ENCODE results near the gene LMCD1. TPM values are rescaled to one million over a fixed set of nuclear protein-coding genes. Genes with fewer than 3 reads are reported as not detected.

LMCD1 gene
- total and polyA plus RNA-seq, 2 of the 8 experiments (the other 6 are each of a cell fraction or from before 2014, with no cell fraction given), result 12.3 to 26.5 TPM

DNA sequence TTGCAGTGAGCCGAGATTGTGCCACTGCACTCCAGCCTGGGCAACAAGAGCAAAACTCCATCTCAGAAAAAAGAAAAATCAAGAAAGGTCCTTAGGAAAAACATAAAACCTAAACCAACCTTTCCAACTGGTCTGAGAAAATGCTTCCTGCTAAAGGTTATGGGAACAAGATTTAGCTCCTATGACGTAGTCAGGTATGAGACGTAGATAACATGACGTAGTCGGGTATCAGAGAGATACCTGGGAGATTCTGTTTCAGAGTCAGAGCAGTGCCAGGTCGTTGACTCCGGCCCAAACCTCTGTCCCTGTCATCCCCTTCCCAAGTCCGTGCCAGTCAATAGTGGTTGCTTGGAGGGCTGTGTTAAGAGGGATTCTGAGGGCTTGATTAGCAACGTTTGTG is 39.9 kb downstream of the LMCD1 start:
- H2BK5ac ChIP-seq (ENCODE audit: low read depth, low read length), result no peak overlapping the region
- H3K9ac ChIP-seq (replicated peaks in 1 of 4; ENCODE audit: extremely low read depth in 1 of 4, low read depth in 3 of 4, low read length in 3 of 4), result no peak overlapping the region
- H3K4me2 ChIP-seq (ENCODE audit: insufficient read depth in 1 of 2, low read depth in 2 of 2, low read length in 2 of 2), result no peak overlapping the region
- FAIRE-seq (no peak), DNase-seq (ENCODE audit: low read depth in 1 of 2, low spot score in 2 of 2) (no peak)
- H2BK15ac ChIP-seq (ENCODE audit: low read length), result no peak overlapping the region
- no peak overlapping the region for H3K4ac ChIP-seq (replicated peaks; ENCODE audit: insufficient read length, low read depth, low read length)
- H4K8ac ChIP-seq (ENCODE audit: extremely low read depth, insufficient read depth, low read length), result no peak overlapping the region
- ChIA-PET POLR2A (ENCODE audit: partially characterized antibody) (no interaction called here), CTCF (ENCODE audit: partially characterized antibody) (no interaction called here)
- H2BK12ac ChIP-seq (ENCODE audit: low read depth, low read length), result no peak overlapping the region
- H3K27ac ChIP-seq (ENCODE audit: low read depth, low read length), result no peak overlapping the region
- no peak overlapping the region for H3K4me3 ChIP-seq (ENCODE audit: extremely low read depth in 1 of 4, insufficient read depth in 2 of 4, low read depth in 3 of 4, low read length in 4 of 4)
- H3K36me3 ChIP-seq (ENCODE audit: control insufficient read depth in 2 of 4, insufficient read depth in 4 of 4, low read length in 3 of 4), result peaks cover 0 to 17% (median 6%) of the 10 kb centered on the region in 4 experiments; a peak in 6 of 8 replicates
- H3K9me3 ChIP-seq (ENCODE audit: insufficient read depth in 2 of 2, low read depth in 1 of 2, low read length in 1 of 2), result 0 out of 4 replicates have a peak, but pooled peaks cover 0 to 2% of the 10 kb centered on the region in 2 experiments
- no peaks in the 10 kb centered on the region for H3K23me2 ChIP-seq (ENCODE audit: low read depth, low read length)
- no peak overlapping the region for H3K56ac ChIP-seq (replicated peaks; ENCODE audit: insufficient read length, low read depth, low read length)
- no peak overlapping the region for H2BK20ac ChIP-seq (ENCODE audit: low read length)
- no peaks in the 10 kb centered on the region for H4K20me1 ChIP-seq (replicated peaks in 1 of 2; ENCODE audit: control insufficient read depth in 1 of 2, insufficient read depth in 2 of 2, low read length in 2 of 2)
- H3K27me3 ChIP-seq (replicated peaks in 1 of 4; ENCODE audit: control insufficient read depth in 3 of 4, extremely low read depth in 1 of 4, insufficient read depth in 3 of 4, low read length in 3 of 4), result no peaks in the 10 kb centered on the region
- H3K79me1 ChIP-seq (ENCODE audit: low read depth, low read length), result no peaks in the 10 kb centered on the region
- WGBS, 2 experiments (ENCODE audit: extremely low coverage in 1 of 2, insufficient coverage in 1 of 2, insufficient read length in 1 of 2, insufficient replicate concordance in 2 of 2, low coverage in 1 of 2, low lambda C conversion rate in 2 of 2, missing lambda C conversion rate in 1 of 2), result 92% methylated on average over 9 of the region's 9 CpGs; no CpG with 5 or more reads in 1 of the 2 experiments
- H3K79me2 ChIP-seq (ENCODE audit: control insufficient read depth in 1 of 2, insufficient read depth in 2 of 2, low read length in 2 of 2), result no peaks in the 10 kb centered on the region
- no peak overlapping the region for H2BK120ac ChIP-seq (replicated peaks; ENCODE audit: low read depth, low read length)
- no peak overlapping the region for H2AK5ac ChIP-seq (ENCODE audit: low read depth, low read length)
- no peak overlapping the region for H4K91ac ChIP-seq (replicated peaks; ENCODE audit: insufficient read length, low read length)
- TF ChIP-seq MAFK (IDR thresholded peaks at IDR 0.05; ENCODE audit: low read depth, low read length), result no peak
- TF ChIP-seq, protein P1, sequence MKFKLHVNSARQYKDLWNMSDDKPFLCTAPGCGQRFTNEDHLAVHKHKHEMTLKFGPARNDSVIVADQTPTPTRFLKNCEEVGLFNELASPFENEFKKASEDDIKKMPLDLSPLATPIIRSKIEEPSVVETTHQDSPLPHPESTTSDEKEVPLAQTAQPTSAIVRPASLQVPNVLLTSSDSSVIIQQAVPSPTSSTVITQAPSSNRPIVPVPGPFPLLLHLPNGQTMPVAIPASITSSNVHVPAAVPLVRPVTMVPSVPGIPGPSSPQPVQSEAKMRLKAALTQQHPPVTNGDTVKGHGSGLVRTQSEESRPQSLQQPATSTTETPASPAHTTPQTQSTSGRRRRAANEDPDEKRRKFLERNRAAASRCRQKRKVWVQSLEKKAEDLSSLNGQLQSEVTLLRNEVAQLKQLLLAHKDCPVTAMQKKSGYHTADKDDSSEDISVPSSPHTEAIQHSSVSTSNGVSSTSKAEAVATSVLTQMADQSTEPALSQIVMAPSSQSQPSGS (IDR thresholded peaks at IDR 0.05; ENCODE audit: low read length), result no peak
- H3K18ac ChIP-seq (ENCODE audit: extremely low read depth, low read length), result no peak overlapping the region
- H3K14ac ChIP-seq (ENCODE audit: insufficient read length), result no peak overlapping the region
- H3K23ac ChIP-seq (ENCODE audit: insufficient read length), result no peak overlapping the region
- no peak overlapping the region for H4K5ac ChIP-seq (ENCODE audit: insufficient read length, low read depth, low read length)
- H3K4me1 ChIP-seq (replicated peaks in 1 of 4; ENCODE audit: control insufficient read depth in 3 of 4, insufficient read depth in 4 of 4, low read length in 3 of 4), result peaks cover 0 to 3% (median under 1%) of the 10 kb centered on the region in 4 experiments; a peak in 2 of 7 replicates
- H2AFZ ChIP-seq (ENCODE audit: low read length), result no peak overlapping the region

All from H1 (cell line).